ENCODE measurements around the gene TNFRSF6B.

The TNFRSF6B gene

GRCh38 chr20:63686094-63686491 is 10.4 kb upstream of the TNFRSF6B start:
- no peak for DNase-seq (ENCODE audit: low read depth, low spot score)

GRCh38 chr20:63686492-63687321 is 9.7 kb upstream of the TNFRSF6B start:
- DNase-seq (ENCODE audit: low read depth, low spot score), result peak; percentile 79

DNA sequence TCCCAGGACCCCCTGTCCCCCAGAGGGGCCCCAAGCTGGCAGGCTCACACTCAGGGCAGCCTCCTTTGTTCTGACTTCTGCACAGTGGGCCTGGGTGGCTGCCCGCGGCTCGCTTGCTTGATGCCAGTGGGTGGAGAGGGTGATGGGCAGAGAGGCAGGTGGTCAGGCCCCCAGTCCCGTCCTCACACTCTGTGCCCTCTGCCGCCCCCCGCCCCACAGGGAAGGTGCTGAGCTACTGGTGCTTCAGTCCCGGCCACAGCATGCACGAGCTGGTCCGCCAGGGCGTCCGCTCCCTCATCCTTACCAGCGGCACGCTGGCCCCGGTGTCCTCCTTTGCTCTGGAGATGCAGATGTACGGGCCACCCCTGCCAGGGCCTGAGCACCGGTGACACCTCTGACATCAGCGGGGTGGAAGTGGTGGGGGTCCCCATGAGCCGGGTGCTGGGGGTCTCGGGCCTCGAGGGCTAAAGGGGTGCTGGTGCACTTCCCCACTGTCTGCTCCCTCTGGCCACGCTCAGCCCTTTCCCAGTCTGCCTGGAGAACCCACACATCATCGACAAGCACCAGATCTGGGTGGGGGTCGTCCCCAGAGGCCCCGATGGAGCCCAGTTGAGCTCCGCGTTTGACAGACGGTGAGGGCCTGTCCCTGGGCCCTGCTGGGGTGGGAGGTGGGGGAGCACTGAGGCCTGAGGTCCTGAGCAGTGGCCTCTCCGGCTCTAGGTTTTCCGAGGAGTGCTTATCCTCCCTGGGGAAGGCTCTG is 8.9 kb upstream of the TNFRSF6B start:
- DNase-seq (ENCODE audit: low read depth, low spot score), result no peak

DNA sequence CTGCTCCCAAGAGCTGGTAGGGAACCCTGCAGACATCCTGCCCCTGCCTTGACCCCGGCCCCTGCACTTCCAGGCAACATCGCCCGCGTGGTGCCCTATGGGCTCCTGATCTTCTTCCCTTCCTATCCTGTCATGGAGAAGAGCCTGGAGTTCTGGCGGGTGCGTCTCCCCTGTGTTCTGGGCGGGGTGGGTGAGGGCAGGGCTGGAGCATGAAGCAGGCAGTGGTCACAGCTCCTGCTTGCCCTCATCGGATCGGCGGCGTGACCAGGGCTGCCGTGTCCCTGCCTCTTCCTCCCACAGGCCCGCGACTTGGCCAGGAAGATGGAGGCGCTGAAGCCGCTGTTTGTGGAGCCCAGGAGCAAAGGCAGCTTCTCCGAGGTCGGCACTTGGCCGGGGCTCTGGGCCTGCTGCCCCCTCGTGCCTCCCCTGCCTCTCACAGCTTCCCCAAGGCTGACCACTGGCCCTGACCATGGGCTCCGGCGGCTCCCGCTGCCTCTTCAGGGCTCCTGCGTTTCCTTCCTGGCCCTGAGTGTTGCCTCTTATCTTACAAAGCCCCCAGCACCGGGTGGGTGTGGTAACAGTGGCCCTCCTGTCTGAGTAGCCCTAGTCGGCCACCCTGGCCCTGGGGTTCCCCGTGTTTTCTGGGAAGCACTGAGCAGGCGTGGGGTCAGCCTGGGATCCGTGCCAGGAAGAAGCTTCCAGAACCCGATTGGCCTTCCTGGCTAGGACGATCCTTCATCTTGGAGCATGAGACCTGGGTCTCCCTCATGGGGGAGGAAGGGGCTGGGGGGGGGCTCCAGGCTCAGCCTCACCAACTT is 8.0 kb upstream of the TNFRSF6B start:
- no peak for DNase-seq (ENCODE audit: low read depth, low spot score)

DNA sequence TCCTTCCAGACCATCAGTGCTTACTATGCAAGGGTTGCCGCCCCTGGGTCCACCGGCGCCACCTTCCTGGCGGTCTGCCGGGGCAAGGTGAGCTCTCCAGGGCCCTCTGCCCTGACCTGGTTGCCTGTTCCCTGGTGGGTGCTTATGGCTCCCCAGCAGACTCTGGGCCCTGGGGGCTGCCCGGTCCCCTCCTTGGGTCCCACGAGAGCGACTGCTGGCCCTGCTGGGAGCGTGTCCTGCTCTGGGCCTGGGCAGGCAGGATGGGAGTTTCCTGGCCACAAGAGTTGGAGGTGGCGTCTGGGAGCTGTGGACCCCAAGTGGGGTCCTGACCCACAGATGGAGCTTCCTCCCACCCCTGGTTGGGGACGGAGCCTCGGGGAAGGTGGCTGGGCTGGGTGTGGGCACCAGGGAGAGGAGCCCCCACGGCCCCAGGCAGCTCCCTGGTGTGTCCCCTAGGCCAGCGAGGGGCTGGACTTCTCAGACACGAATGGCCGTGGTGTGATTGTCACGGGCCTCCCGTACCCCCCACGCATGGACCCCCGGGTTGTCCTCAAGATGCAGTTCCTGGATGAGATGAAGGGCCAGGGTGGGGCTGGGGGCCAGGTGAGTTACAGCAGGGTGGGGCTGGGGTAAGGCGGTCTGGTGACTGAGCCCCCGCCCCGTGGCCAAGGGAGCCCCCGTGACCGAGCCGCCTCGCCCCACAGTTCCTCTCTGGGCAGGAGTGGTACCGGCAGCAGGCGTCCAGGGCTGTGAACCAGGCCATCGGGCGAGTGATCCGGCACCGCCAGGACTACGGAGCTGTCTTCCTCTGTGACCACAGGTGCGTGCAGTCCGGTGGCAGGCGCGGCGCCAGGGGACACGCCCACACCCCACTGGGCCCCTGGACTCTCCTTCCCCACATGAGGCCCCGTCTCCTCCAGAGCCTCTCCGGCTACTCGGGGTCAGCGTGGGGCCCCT is 7.1 kb upstream of the TNFRSF6B start:
- DNase-seq (ENCODE audit: low read depth, low spot score), result no peak

- no peak for DNase-seq (ENCODE audit: low read depth, low spot score)
Observed at GRCh38 chr20:63690003-63690897, 6.2 kb upstream of the TNFRSF6B start.

- DNase-seq (ENCODE audit: low read depth, low spot score), result no peak
Observed at GRCh38 chr20:63690898-63691710, 5.3 kb upstream of the TNFRSF6B start.

- no peak for DNase-seq (ENCODE audit: low read depth, low spot score)
Observed at GRCh38 chr20:63691711-63692435, 4.6 kb upstream of the TNFRSF6B start.

DNA sequence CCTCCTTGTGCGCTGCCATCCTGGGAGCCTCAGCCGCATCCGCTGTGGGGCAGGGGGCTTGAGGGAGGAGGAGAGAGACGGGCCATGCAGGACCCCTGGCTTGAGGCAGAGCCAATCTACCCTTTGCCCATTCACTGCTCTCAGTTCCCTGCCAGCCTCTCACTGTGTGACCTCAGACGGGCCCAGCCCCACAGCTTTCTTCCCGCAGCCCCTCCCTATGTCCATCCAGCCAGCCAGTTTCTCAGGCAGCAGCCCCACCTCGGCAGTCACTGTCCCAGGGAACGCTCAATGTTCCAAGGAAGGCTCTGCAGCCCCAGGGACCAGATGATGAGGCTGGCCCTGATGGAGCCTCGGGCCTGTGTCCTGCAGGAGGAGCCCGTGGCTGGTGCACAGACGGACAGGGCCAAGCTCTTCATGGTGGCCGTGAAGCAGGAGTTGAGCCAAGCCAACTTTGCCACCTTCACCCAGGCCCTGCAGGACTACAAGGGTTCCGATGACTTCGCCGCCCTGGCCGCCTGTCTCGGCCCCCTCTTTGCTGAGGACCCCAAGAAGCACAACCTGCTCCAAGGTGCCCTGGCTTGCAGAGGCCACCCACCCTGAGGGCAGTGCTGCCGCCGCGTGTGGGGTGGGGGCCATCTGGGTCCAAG is 3.9 kb upstream of the TNFRSF6B start:
- DNase-seq (ENCODE audit: low read depth, low spot score), result no peak

DNA sequence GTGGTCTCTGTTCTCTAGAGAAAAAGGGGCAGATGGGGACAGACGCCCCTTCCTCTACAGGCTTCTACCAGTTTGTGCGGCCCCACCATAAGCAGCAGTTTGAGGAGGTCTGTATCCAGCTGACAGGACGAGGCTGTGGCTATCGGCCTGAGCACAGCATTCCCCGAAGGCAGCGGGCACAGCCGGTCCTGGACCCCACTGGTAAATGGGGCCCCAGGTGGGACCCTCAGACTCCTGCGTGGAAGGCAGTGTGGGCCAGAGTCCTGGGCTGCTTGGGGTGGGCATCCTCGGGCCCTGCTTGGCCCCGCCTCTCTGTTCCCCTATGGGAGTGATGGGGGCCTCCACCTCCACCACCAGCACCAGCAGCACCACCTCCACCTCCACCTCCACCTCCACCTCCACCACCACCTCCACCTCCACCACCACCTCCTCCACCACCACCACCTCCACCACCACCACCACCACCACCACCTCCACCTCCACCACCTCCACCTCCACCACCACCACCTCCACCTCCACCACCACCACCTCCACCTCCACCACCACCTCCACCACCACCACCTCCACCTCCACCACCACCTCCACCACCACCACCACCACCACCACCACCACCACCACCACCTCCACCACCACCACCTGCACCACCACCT is 3.2 kb upstream of the TNFRSF6B start:
- DNase-seq (ENCODE audit: low read depth, low spot score), result no peak

- no peak for DNase-seq (ENCODE audit: low read depth, low spot score)
Observed at GRCh38 chr20:63693733-63694583, 2.5 kb upstream of the TNFRSF6B start.

DNA sequence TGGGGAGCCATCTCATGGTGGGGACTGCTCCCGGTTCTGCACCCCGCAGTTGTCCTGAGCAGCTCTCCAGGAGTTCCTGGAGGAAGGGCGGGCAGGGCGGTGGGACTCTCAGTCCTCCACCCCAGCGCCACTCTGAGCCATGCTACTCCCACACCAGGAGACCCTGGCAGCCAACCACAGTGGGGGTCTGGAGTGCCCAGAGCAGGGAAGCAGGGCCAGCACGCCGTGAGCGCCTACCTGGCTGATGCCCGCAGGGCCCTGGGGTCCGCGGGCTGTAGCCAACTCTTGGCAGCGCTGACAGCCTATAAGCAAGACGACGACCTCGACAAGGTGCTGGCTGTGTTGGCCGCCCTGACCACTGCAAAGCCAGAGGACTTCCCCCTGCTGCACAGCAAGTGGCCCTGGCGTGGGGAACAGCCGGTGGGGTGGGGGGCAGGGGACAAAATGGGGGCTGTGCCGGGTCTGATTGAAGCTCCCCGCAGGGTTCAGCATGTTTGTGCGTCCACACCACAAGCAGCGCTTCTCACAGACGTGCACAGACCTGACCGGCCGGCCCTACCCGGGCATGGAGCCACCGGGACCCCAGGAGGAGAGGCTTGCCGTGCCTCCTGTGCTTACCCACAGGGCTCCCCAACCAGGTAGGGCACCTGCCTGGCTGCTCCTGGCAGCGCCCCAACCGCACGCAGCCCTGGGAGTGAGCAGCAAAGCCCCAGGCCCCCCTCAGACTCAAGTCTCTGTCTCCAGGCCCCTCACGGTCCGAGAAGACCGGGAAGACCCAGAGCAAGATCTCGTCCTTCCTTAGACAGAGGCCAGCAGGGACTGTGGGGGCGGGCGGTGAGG is 1.6 kb upstream of the TNFRSF6B start:
- DNase-seq (ENCODE audit: low read depth, low spot score), result no peak

GRCh38 chr20:63695424-63696305 is 787 bp upstream of the TNFRSF6B start:
- no peak for DNase-seq (ENCODE audit: low read depth, low spot score)

DNA sequence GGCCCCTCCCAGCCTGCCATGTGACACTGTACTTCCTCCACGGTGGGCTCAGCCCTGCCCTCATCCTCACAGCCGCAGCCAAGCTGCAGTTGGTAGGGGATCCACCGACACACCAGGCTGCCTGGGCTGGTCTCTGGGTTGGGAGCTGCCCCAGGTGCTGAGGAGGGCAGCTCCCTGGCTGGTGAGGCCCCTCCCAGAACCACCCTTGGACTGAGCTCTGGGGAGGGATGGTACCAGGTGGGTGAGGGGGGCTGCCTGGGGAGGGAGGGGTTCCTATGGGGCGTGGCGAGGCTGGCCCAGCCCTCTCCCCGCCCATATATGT is 185 bp upstream of the TNFRSF6B start:
- peak; percentile 78 for DNase-seq (ENCODE audit: low read depth, low spot score)
